ENCODE measurements around the gene CTNND2. TPM values are rescaled to one million over a fixed set of nuclear protein-coding genes. Genes with fewer than 3 reads are reported as not detected.

The CTNND2 gene
- total and polyA plus RNA-seq, 4 donors = 0.05 to 0.50 (median 0.27) TPM

GRCh38 chr5:10987925-10988504 lies 916.2 kb downstream of the CTNND2 start:
- TF ChIP-seq HNF4A (conservative IDR thresholded peaks at IDR 0.05) (no peak), EGR1 (IDR thresholded peaks at IDR 0.05; ENCODE audit: low read depth in 2 of 2) (no peak), TAF1 (conservative IDR thresholded peaks at IDR 0.05) (no peak), CTCF (IDR thresholded peaks at IDR 0.05; ENCODE audit: low read depth, low read length, missing input control) (peak; percentile 54), RXRA (IDR thresholded peaks at IDR 0.05) (no peak), GABPA (IDR thresholded peaks at IDR 0.05 in 1 of 2, conservative IDR thresholded peaks at IDR 0.05 in 1 of 2) (no peak), JUND (IDR thresholded peaks at IDR 0.05) (no peak), YY1 (IDR thresholded peaks at IDR 0.05) (no peak), RAD21 (IDR thresholded peaks at IDR 0.05) (peak; percentile 72 to 85), REST (IDR thresholded peaks at IDR 0.05) (no peak), FOXA2 (IDR thresholded peaks at IDR 0.05) (no peak)
- TF ChIP-seq, protein P1, sequence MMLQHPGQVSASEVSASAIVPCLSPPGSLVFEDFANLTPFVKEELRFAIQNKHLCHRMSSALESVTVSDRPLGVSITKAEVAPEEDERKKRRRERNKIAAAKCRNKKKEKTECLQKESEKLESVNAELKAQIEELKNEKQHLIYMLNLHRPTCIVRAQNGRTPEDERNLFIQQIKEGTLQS (IDR thresholded peaks at IDR 0.05) = no peak
- Histone ChIP-seq H3K27me3 (ENCODE audit: control insufficient read depth in 4 of 4, insufficient read depth in 4 of 4, low read length in 3 of 4) (no peaks in the 10 kb centered on the region), H3K4me1 (ENCODE audit: control insufficient read depth in 4 of 4, insufficient read depth in 4 of 4, low read length in 3 of 4) (no peaks in the 10 kb centered on the region), H3K4me3 (ENCODE audit: low read depth in 1 of 3, low read length in 3 of 3) (no peak overlapping the region), H3K27ac (ENCODE audit: low read depth in 1 of 2, low read length in 2 of 2) (no peak overlapping the region), H3K36me3 (ENCODE audit: control insufficient read depth in 4 of 4, insufficient read depth in 3 of 4, low read depth in 1 of 4, low read length in 3 of 4) (no peaks in the 10 kb centered on the region), H3K9me3 (ENCODE audit: control insufficient read depth in 4 of 4, low read length in 3 of 4) (no peaks in the 10 kb centered on the region), H3K9ac (ENCODE audit: low read depth in 1 of 2, low read length in 2 of 2) (no peak overlapping the region)
- peak; percentile 76 for DNase-seq (ENCODE audit: low spot score)
- WGBS = 17% methylated on average over 17 of the region's 17 CpGs

DNA sequence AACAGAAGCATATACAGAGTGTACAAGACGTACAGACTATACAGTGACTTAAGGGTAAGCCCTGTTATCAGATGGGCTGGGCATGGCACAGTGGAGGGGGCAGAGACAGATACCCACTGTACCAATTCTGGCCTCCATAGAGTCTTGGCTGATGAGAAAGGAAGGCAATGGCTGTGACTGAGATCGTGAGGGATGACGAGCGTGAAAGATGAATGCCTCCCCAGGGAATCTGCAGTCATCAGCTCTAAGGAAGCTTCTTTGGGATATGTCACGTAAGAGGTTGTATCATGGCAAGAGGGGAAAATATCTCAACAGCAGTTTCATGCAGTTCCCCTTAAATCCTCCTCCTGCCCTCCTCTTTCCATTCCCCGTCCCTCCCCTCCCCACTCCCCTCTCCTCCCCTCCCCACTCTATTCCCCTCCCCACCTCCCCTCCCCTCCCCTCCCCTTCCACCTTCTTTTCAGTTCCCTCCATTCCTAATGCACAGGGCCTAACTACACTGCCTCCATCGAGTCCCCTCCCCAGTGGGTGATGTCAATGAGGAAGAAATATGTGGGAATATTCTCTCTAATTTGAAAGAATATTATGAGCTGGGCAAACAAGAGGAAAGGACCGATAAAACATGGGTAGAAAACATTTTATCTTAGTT lies 916.8 kb downstream of the CTNND2 start:
- no peaks in the 10 kb centered on the region for H3K9me3 ChIP-seq (ENCODE audit: control insufficient read depth in 4 of 4, low read length in 3 of 4)
- H3K27ac ChIP-seq (ENCODE audit: low read depth in 1 of 2, low read length in 2 of 2) = no peak overlapping the region
- no peak overlapping the region for H3K9ac ChIP-seq (ENCODE audit: low read depth in 1 of 2, low read length in 2 of 2)
- 65% methylated on average over 8 of the region's 8 CpGs for WGBS
- no peaks in the 10 kb centered on the region for H3K4me1 ChIP-seq (ENCODE audit: control insufficient read depth in 4 of 4, insufficient read depth in 4 of 4, low read length in 3 of 4)
- no peaks in the 10 kb centered on the region for H3K27me3 ChIP-seq (ENCODE audit: control insufficient read depth in 4 of 4, insufficient read depth in 4 of 4, low read length in 3 of 4)
- H3K4me3 ChIP-seq (ENCODE audit: low read depth in 1 of 3, low read length in 3 of 3) = no peak overlapping the region
- H3K36me3 ChIP-seq (ENCODE audit: control insufficient read depth in 4 of 4, insufficient read depth in 3 of 4, low read depth in 1 of 4, low read length in 3 of 4) = no peaks in the 10 kb centered on the region
- DNase-seq (ENCODE audit: low spot score) = no peak
- TF ChIP-seq ZBTB33 (IDR thresholded peaks at IDR 0.05) = no peak
- TF ChIP-seq FOXA2 (IDR thresholded peaks at IDR 0.05) = no peak
- no peak for TF ChIP-seq EGR1 (IDR thresholded peaks at IDR 0.05; ENCODE audit: low read depth in 2 of 2)
- TF ChIP-seq RAD21 (IDR thresholded peaks at IDR 0.05) = no peak
